GM19351 (cell line): ENCODE data around the gene CD274.
"Not testable (repeated sequence)": the region's sequence is repeated elsewhere in the genome, so short reads cannot be mapped to it uniquely, and the experiment has no call there.

Experiments used
- ATAC-seq: cut with Tn5 transposase; IDR thresholded peaks from one replicate; pipeline ENCODE4 v1.9.1; 2021; ENCODE audit warnings: mild to moderate bottlenecking, moderate library complexity; ENCODE audit not compliant: unreplicated experiment

The CD274 gene

DNA sequence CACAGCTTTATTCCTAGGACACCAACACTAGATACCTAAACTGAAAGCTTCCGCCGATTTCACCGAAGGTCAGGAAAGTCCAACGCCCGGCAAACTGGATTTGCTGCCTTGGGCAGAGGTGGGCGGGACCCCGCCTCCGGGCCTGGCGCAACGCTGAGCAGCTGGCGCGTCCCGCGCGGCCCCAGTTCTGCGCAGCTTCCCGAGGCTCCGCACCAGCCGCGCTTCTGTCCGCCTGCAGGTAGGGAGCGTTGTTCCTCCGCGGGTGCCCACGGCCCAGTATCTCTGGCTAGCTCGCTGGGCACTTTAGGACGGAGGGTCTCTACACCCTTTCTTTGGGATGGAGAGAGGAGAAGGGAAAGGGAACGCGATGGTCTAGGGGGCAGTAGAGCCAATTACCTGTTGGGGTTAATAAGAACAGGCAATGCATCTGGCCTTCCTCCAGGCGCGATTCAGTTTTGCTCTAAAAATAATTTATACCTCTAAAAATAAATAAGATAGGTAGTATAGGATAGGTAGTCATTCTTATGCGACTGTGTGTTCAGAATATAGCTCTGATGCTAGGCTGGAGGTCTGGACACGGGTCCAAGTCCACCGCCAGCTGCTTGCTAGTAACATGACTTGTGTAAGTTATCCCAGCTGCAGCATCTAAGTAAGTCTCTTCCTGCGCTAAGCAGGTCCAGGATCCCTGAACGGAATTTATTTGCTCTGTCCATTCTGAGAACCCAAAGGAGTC, at the start of gene CD274:
Gene CD274 (plus strand): TSS at position 184 of the 733 bp plus-strand sequence. CDS start 5,572 bp downstream, outside the sequence.
- ATAC-seq = peak; percentile 62

DNA sequence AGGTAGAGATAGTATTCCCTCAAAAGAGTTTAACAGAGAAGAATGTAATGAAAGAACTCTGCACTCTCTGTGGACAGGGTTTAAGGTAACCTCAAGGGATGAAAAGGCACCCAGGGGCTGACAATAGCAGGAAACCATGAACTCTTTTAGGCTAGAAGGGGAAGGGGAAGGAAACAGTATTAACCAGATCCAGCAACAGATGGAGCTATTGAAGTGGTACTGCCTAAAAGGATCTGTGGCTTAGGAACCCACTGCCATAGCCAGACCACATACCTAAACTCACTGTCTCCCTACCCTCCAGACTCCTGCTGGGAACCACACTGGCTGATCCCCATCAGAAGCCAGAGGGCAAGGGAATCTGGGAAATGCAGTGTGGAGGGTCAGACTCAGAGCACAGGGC, 48.1 kb upstream of the CD274 start:
- no peak for ATAC-seq

GRCh38 chr9:5408596-5408995, 41.7 kb upstream of the CD274 start:
- no peak for ATAC-seq

GRCh38 chr9:5416953-5417352, 33.4 kb upstream of the CD274 start:
- no peak for ATAC-seq

DNA sequence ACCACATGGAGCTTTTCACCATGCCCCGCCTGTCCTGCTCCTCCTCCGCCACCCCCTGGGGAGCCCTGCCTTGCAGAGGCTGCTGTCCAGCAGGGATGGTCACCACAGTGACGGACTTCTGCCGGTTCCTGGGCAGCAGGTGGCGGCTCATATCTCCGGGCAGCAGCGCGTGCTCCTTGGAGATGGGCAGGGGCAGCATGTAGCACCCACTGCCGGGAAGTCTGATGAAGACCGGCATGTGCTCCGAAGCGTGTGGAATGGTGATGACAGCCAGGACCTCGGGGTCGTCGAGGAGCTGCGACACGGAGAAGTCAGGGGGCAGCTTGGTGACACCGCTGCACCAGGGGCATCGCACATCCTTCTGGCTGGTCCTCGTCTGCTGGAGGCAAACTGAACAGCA, 31.9 kb upstream of the CD274 start:
- no peak for ATAC-seq

- ATAC-seq = no peak
Observed at GRCh38 chr9:5419987-5420386, 30.4 kb upstream of the CD274 start.

DNA sequence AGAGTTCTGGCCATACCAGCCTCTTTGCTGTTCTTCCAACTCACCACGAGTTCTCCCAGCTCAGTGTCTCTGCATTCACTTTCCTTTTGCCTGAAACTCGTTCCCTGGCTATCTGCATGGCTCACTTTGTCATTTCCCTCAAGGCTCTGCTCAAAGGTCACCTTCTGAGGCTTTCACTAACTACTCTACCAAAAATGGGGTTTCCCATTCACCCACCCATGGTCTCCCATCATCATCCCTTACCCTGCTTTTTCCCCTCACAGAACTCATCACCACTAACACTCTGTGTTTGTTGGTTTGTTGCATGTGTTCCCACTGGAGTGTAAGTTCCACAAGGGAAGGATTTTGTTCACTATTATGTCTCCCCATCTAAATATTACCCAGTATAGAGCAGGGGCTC, 29.2 kb upstream of the CD274 start:
- no peak for ATAC-seq

- ATAC-seq = no peak
Observed at GRCh38 chr9:5422276-5422675, 28.1 kb upstream of the CD274 start.

DNA sequence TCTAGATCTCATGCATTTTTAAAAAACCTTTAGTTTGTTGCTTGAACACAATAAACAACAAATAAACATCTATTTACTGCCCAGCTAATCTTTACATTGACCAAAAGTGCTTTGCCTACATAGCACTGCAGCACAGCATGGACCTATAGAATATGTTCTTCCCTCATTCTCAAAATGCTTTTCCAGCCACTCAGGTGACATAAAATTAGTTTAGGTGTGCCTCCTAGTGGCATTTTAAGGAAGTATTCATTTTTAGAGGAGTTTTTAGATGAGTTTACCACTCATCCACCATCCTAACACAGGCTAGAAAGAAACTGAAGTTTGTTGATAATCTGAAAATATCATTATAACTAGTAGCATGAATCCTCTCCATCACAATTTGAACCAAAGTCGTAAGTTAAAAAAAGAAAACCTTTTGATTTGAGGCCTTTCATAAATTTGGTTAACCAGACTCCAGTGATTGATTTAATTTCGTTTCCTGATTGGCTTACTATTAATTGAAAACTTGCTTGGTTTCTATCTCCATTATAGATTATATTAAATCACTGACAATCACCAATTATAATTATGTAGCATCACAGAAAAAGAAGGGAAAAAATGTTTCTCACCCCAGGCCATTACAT, 25.2 kb upstream of the CD274 start:
- ATAC-seq = no peak

DNA sequence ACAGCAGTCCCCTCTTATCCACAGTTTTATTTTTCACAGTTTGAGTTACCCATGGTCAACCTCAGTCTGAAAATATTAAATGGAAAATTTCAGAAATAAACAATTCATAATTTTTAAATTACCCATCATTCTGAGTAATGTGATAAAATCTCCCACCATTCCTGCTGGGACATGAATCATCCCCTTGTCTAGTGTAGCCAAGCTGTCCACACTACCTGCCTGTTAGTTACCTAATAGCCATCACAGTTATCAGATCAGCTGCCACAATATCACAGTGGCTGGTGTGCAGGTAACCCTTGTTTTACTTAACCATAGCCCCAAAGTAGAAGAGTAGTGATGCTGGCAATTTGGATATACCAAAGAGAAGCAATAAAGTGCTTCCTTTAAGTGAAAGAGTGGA, 23.3 kb upstream of the CD274 start:
- ATAC-seq = no peak

DNA sequence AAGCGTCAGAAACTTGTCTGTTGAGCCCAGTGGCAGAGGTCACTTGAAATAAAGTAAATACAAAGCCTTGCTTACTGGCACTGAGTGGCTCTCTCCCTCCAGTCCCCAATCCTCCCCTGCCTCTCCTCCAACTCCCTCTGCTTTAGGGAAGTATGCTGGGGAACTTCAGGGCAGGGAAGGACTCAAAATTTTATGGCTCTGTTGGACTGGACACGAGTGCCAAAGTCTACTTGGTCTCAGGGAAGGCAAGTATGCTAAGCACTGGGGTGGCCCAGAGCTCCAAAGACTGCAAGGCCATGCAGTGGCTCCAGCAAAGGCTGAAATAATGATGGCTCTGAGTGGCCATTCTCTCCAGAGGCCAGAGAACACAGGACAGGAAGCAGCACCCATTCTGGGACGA, 22.2 kb upstream of the CD274 start:
- ATAC-seq = no peak

GRCh38 chr9:5428794-5429528, 21.4 kb upstream of the CD274 start:
- ATAC-seq = no peak

GRCh38 chr9:5429873-5430564, 20.3 kb upstream of the CD274 start:
- ATAC-seq = no peak

DNA sequence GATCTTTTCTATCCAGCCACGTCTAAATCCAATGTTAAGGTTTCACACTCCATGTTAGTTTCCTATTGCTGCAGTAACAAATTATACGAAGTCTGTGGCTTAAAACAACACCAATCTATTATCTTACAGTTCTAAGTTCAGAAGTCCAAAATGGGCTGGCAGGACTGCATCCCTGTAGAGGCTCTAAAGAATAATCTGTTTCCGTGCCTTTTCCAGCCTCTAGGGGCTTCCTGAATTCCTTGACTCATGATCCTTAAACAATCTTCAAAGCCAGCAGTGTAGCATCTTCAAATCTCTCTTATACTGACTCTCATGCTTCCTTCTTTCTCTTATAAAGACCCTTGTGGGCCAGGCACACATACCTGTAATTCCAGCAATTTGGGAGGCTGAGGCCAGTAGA, 19.4 kb upstream of the CD274 start:
- no peak for ATAC-seq

DNA sequence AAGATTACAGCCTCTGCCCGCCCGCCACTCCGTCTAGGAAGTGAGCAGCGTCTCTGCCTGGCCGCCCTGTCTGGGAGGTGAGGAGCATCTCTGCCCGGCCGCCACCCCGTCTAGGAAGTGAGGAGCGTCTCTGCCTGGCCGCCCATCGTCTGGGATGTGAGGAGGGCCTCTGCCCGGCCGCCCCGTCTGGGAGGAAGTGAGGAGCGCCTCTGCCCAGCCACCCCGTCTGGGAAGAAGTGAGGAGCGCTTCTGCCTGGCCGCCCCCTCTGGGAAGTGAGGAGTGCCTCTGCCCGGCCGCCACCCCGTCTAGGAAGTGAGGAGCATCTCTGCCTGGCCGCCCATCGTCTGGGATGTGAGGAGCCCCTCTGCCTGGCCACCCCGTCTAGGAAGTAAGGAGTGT, 17.5 kb upstream of the CD274 start:
- ATAC-seq = not testable (repeated sequence)

DNA sequence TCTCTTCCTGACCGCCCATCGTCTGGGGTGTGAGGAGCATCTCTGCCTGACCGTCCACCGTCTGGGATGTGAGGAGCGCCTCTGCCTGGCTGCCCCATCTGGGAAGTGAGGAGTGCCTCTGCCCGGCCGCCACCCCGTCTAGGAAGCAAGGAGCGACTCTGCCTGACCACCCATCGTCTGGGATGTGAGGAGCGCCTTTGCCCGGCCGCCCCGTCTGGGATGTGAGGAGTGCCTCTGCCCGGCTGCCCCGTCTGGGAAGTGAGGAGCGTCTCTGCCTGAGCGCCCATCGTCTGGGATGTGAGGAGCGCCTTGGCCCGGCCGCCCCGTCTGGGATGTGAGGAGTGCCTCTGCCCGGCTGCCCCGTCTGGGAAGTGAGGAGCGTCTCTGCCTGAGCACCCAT, 17.0 kb upstream of the CD274 start:
- not testable (repeated sequence) for ATAC-seq

GRCh38 chr9:5433841-5434810, 16.2 kb upstream of the CD274 start:
- not testable (repeated sequence) for ATAC-seq

GRCh38 chr9:5435912-5436311, 14.4 kb upstream of the CD274 start:
- no peak for ATAC-seq

DNA sequence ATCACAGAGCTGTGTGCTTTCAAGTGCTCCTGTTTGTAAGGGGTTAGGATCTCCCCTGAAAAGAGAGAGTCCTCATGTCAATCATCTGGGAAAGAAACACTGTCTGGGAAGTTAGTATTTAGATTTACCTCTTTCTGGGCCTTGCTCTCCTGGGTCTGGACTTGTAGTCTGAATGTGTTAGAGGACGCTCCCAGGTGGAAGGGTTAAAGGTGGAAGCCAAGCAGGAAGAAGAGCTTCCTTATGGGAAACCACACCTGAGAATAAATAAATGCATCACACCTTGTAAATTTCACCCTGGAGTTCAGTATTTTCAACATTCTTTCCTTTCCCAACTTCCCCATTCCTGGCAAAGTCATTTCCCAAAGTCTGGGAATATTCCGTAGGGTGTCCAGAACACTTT, 13.9 kb upstream of the CD274 start:
- ATAC-seq = no peak
